ENCODE measurements around the gene PPOX. TPM values are rescaled to one million over a fixed set of nuclear protein-coding genes. Genes with fewer than 3 reads are reported as not detected.

Gene PPOX
- total and polyA plus RNA-seq, 2 experiments from 2014 or later, result 26.5 to 39.6 TPM

GRCh38 chr1:161200421-161200991 is 34.3 kb downstream of the PPOX start:
- no peaks in the 10 kb centered on the region for H3K9me2 ChIP-seq (ENCODE audit: insufficient read depth)
- peak overlapping the region; percentile 32; the same call in 2 of the 3 replicates for H3K4me3 Mint-ChIP-seq
- peaks cover 17% of the 10 kb centered on the region for H3K27me3 Mint-ChIP-seq (ENCODE audit: insufficient read depth, low read depth, poor library complexity)
- peaks cover 61% of the 10 kb centered on the region for H3K4me1 Mint-ChIP-seq
- no peaks in the 10 kb centered on the region for H3K27me3 ChIP-seq (ENCODE audit: insufficient read depth)
- H3K4me3 ChIP-seq, result no peak overlapping the region; the same call in 1 of the 2 replicates
- peak; percentile 3; the same call in 2 of the 3 replicates for ATAC-seq
- peak; percentile 51 for DNase-seq (ENCODE audit: low spot score)
- H3F3A ChIP-seq (replicated peaks; ENCODE audit: low read depth), result peaks cover 30% of the 10 kb centered on the region; the same call in 1 of the 2 replicates
- peaks cover 56% of the 10 kb centered on the region for H3K4me1 ChIP-seq (ENCODE audit: insufficient read depth)
- peak overlapping the region; percentile 75 for H3K4me2 ChIP-seq
- peaks cover 29% of the 10 kb centered on the region for H3K79me2 ChIP-seq (replicated peaks; ENCODE audit: insufficient read depth)
- no peaks in the 10 kb centered on the region; the same call in 2 of the 3 replicates for H3K9me3 Mint-ChIP-seq
- peak overlapping the region; percentile 57 for H2AFZ ChIP-seq
- H3K36me3 Mint-ChIP-seq (ENCODE audit: low read depth), result peaks cover 19% of the 10 kb centered on the region
- peak overlapping the region; percentile 99 for H3K27ac ChIP-seq (ENCODE audit: low read depth)
- H3K27ac Mint-ChIP-seq, result peak overlapping the region; percentile 98
- H3K36me3 ChIP-seq (ENCODE audit: insufficient read depth), result peaks cover 11% of the 10 kb centered on the region
- no peaks in the 10 kb centered on the region for H4K20me1 ChIP-seq (replicated peaks; ENCODE audit: insufficient read depth)
- no peak for TF ChIP-seq EZH2phosphoT487 (IDR thresholded peaks at IDR 0.05; ENCODE audit: unreplicated experiment)
- TF ChIP-seq REST (IDR thresholded peaks at IDR 0.05; ENCODE audit: unreplicated experiment), result no peak
- no peak for TF ChIP-seq ZNF462 (CRISPR knock-in tag; IDR thresholded peaks at IDR 0.05)
- no peak for TF ChIP-seq CREB1 (CRISPR knock-in tag; IDR thresholded peaks at IDR 0.05; ENCODE audit: low read depth)
- TF ChIP-seq ZNF331 (CRISPR knock-in tag; IDR thresholded peaks at IDR 0.05; ENCODE audit: low read depth), result no peak
- TF ChIP-seq ETS1 (IDR thresholded peaks at IDR 0.05), result no peak
- TF ChIP-seq ZNF114 (CRISPR knock-in tag; IDR thresholded peaks at IDR 0.05), result no peak
- TF ChIP-seq EZH2 (IDR thresholded peaks at IDR 0.05; ENCODE audit: low read depth, unreplicated experiment), result no peak
- TF ChIP-seq STAT1 (IDR thresholded peaks at IDR 0.05; ENCODE audit: unreplicated experiment), result no peak
- no peak for TF ChIP-seq JUNB (IDR thresholded peaks at IDR 0.05; ENCODE audit: unreplicated experiment)
- no peak for TF ChIP-seq NANOG (IDR thresholded peaks at IDR 0.05; ENCODE audit: borderline replicate concordance)
- TF ChIP-seq CTCF (conservative IDR thresholded peaks at IDR 0.05; ENCODE audit: low read depth in 2 of 2), result no peak
- no peak for TF ChIP-seq POLR2AphosphoS5 (IDR thresholded peaks at IDR 0.05; ENCODE audit: low read depth)
